GM12878 (cell line): Measurements from ENCODE around the gene ZNF547. TPM values are rescaled to one million over a fixed set of nuclear protein-coding genes. Genes with fewer than 3 reads are reported as not detected.

Experiments used
- ATF7 ChIP-seq: fragments of 450-650 bp; IDR thresholded peaks from 2 replicates; pipeline ENCODE4 v1.6.1; 2016; ENCODE audit warnings: low read depth, mild to moderate bottlenecking
- CEBPB ChIP-seq, 2 experiments: fragments of 150-350 bp in 1 of 2; IDR thresholded peaks; 2 replicates each; pipeline ENCODE4 v1.6.1; 2012 to 2014; ENCODE audit warnings: low read depth in 2 of 2, low read length in 2 of 2, borderline replicate concordance in 1 of 2, inconsistent platforms in 1 of 2
- DPF2 ChIP-seq: fragments of 450-650 bp; IDR thresholded peaks from 2 replicates; pipeline ENCODE4 v1.6.1; 2017; ENCODE audit warnings: mild to moderate bottlenecking
- MLLT1 ChIP-seq: fragments of 450-650 bp; IDR thresholded peaks from 2 replicates; pipeline ENCODE4 v1.6.1; 2016; ENCODE audit warnings: mild to moderate bottlenecking
- TARDBP ChIP-seq: IDR thresholded peaks from 2 replicates; pipeline ENCODE4 v1.6.1; 2016; ENCODE audit warnings: borderline replicate concordance
- ZBED1 ChIP-seq: IDR thresholded peaks from 2 replicates; pipeline ENCODE4 v1.6.1; 2016; ENCODE audit warnings: borderline replicate concordance
- ZNF207 ChIP-seq: fragments of 450-650 bp; IDR thresholded peaks from 2 replicates; pipeline ENCODE4 v1.6.1; 2014; ENCODE audit warnings: antibody characterized with exemption, mild to moderate bottlenecking, borderline replicate concordance
- ZNF592 ChIP-seq: fragments of 450-650 bp; IDR thresholded peaks from 2 replicates; pipeline ENCODE4 v1.6.1; 2017; ENCODE audit warnings: mild to moderate bottlenecking, moderate library complexity
- ZSCAN29 ChIP-seq: fragments of 450-650 bp; IDR thresholded peaks from 2 replicates; pipeline ENCODE4 v1.6.1; 2017; ENCODE audit warnings: mild to moderate bottlenecking, moderate library complexity
- polyA plus RNA-seq, 11 experiments: library from polyadenylated mRNA; depleted of rRNA in 4 of 11; unstranded in 6 of 11; stranded (reverse) in 5 of 11; fragments of >200 nt; fragmentation: Nextera tagmentation in 4 of 11; fragmentation: Illumina TruSeq in 1 of 11; extraction: Ambion mirVana in 4 of 11; extraction: Trizol in 1 of 11; gene quantifications; 1 replicate in 1 of 11; 2 replicates in 10 of 11; pipeline versions ENCODE4 v1.2.1 to v1.2.3, GENCODE V29; 2011 to 2016; ENCODE audit warnings: inconsistent platforms in 2 of 11, missing spikeins in 2 of 11, low read depth in 1 of 11
- total RNA-seq, 4 experiments: library from RNA; depleted of rRNA in 3 of 4; stranded (reverse); fragments of >200 nt in 3 of 4; fragmentation: Illumina TruSeq in 1 of 4; extraction: Trizol in 1 of 4; gene quantifications; 2 replicates each; pipeline versions ENCODE4 v1.2.1 to v1.2.3, GENCODE V29; 2013 to 2021

The ZNF547 gene
- total and polyA plus RNA-seq, 10 of the 15 experiments (the other 5 are each of a cell fraction or from before 2014, with no cell fraction given) = 2.3 to 6.0 (median 3.3) TPM

- no peak for TF ChIP-seq ZSCAN29
- no peak for TF ChIP-seq TARDBP
- peak; percentile 69 for TF ChIP-seq ATF7
- TF ChIP-seq ZBED1 = no peak
- no peak for TF ChIP-seq ZNF207
- peak; percentile 86 for TF ChIP-seq MLLT1
- TF ChIP-seq CEBPB (IDR thresholded peaks at IDR 0.05; ENCODE audit: borderline replicate concordance in 1 of 2, low read depth in 2 of 2, low read length in 2 of 2) = no peak
- TF ChIP-seq DPF2 = no peak
- TF ChIP-seq ZNF592 = no peak
Measured at GRCh38 chr19:57350877-57351805, 12.2 kb upstream of the ZNF547 start, which contains the start of gene ZNF304 (continued).
